Activated CD8-positive, alpha-beta memory T cell treated with anti-CD3 and anti-CD28 coated beads for 24 hours (primary cell): ENCODE results near the gene TAF4B.
"Not testable (repeated sequence)": the region's sequence is repeated elsewhere in the genome, so short reads cannot be mapped to it uniquely, and the experiment has no call there.

Source experiments
- DNase-seq: peaks from one replicate; pipeline ENCODE4 v3.0.0-alpha.2; 2020

Gene TAF4B

GRCh38 chr18:26307161-26307773 is 81.0 kb downstream of the TAF4B start:
- no peak for DNase-seq

DNA sequence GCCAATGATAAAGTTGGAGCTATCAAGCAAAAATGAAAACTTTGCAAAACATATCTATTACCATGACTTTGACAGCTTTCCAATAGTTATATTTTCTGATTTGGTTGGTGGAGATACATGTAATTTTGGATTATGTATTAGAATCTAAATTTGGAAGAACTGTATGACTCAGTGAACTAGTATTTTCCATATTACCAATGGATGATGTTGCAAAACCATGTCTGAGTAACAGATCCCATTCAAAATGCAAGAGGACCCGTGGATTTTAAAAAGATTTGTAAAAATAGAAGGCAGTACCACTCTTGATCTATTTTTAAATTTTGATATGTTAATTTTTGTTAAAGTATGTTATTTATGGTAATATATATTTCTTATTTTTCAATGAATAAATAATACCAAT is 83.0 kb downstream of the TAF4B start:
- DNase-seq, result no peak

GRCh38 chr18:26312199-26312598 is 86.0 kb downstream of the TAF4B start:
- no peak for DNase-seq

DNA sequence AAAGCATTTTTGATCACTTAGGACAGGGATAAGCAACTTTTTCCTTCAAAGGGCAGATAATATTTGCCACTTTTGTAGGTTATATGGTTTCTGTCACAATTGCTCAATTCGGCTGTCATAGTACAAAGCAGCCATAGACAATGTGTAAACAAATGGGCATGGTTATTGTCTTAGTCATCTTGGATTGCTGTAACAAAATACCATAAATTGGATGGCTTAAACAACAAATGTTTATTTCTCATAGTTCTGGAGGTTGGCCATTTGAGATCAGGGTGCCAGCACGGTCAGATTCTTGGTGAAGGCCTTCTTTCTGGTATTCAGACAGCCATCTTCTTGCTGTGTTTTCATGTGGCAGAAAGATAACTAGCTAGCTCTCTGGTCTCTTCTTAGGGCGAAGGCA is 91.2 kb downstream of the TAF4B start:
- DNase-seq, result no peak

DNA sequence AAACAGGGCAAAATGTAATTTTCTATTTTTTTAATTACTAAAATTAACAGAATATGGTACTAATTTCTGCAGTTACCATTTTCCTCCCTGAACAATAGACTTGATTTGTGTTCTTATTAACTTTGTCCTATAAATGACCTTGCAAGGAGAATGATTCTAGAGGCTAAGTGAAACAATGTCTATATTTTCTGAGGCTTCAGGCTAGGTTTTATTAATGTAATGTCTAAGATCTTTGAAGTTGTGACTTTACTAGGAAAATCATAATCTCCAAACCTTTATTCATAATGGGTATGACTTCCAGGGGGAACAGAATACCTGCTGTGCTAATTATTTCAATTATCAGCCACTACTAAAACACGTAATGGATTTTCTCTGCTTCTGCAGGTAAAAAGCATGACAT is 94.4 kb downstream of the TAF4B start:
- no peak for DNase-seq

GRCh38 chr18:26322890-26323653 is 96.8 kb downstream of the TAF4B start:
- no peak for DNase-seq

GRCh38 chr18:26325771-26326170 is 99.5 kb downstream of the TAF4B start:
- no peak for DNase-seq

DNA sequence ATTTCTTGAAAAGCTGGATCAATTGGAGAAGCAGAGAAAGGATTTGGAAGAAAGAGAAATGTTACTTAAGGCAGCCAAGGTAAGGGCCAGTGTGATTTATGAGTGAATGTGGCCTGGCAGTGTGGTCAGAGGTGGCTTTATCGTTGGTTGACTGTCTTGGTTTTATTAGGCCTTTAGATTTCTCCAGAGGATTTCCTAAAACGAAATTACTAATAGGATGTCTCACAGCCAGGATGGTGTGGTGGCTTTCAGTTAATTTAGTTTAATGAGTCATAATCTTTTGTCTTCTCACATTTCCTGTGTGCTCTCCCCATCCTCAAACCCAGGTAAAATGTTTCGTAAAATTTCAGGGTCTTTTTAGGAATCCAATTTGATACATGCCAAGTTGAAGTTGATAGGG is 100.8 kb downstream of the TAF4B start:
- no peak for DNase-seq

DNA sequence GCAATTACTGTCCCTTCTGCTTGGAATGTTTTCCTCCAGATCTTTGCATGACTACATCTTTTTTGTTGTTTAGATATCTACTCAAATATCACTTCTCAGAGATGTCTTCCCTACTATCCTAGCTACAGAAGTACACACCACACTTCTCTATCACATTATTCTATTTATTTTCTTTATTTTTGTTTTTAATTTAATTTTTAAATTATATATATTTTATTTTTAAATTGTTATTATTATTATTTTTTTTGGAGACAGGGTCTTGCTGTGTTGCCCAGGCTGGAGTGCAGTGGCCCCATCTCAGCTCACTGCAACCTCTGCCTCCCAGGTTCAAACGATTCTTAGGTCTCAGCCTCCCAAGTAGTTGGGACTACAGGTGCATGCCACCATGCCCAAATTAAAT is 106.7 kb downstream of the TAF4B start:
- no peak for DNase-seq

DNA sequence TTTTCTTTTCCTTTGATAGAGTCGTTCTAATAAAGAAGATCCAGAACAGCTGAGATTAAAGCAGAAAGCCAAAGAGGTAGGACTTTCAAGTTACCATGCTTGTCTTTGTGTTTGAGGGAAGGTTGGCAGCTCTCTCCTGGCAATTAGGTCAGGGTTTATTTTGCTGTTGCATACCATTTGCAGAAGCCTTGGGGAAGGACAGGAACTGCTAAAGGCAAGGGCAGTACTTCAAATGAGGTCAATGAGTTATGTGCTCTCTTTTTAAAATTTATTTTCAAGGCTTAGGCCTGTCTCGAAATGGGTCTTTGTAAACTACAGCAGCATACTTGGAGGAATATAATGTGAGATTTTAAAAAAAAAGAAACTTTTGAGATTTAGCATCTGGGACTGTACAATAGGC is 108.9 kb downstream of the TAF4B start:
- no peak for DNase-seq

GRCh38 chr18:26335571-26336487 is 109.6 kb downstream of the TAF4B start:
- DNase-seq, result no peak

- DNase-seq, result no peak
Observed at GRCh38 chr18:26336572-26336971, 110.3 kb downstream of the TAF4B start.

GRCh38 chr18:26342646-26343045 is 116.4 kb downstream of the TAF4B start:
- no peak for DNase-seq

DNA sequence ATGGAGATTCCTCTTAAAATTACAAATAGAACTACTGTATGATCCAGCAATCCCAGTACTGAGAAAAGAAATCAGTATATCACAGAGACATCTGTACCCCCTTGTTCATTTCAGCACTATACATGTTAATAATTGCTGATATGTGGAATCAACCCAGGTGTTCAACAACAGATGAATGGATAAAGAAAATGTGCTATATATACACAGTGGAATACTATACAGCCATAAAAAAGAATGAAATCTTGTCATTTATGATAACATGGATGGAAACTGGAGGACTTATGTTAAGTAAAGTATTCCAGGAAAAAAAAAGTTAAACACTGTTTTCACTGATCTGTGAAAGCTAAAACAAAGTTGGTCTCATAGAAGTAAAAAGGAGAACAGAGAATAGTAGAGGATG is 124.7 kb downstream of the TAF4B start:
- no peak for DNase-seq

DNA sequence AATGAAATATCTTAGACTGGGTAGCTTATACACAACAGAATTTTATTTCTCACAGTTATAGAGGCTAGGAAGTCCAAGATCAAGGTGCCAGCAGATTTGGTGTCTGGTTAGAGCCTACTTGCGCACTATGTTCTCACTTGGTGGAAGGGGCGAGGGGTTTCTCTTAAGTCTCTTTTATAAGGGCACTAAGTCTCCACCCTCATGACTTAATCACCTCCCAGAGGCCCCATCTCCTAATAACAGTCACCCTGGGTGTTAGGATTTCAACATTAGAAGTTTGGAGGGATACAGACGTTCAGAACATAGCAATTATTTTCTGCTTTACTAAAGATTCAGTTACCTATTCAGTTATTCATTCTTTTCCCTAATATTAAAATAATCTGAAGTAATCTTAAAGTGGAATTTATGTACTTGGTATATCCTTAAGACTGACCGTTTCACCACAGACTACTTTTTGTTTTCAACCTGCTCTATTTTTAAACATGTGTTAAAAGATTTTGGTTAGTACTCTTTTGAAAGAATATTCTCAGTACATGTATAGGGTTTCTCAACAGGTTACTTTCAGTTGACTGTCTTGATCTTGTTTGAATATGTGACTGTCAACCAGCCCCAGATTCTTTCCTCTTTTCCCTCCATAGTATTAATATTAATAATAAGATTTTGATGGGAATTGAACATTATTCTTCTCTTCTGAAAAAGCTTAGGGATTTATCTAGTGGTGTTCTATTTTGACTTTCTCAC is 130.0 kb downstream of the TAF4B start:
- DNase-seq, result no peak

DNA sequence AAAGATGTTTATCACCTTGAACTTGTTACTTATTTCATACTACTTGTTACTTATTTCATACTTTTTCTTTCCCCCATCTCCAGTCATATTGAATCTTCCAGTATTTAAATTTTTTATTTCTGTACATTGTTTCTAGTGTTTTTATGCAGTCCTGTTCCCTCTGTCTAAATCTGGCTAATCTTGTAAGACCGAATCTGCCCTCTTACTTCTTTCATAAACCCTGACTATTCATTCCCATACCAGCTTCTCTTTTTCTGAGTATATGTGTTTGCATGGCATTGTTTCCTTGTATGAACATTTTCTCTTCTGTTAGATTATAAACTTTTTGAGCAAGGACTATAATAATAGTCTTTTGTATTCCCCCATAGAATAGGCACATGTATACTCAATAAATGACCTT is 131.7 kb downstream of the TAF4B start:
- DNase-seq, result no peak

DNA sequence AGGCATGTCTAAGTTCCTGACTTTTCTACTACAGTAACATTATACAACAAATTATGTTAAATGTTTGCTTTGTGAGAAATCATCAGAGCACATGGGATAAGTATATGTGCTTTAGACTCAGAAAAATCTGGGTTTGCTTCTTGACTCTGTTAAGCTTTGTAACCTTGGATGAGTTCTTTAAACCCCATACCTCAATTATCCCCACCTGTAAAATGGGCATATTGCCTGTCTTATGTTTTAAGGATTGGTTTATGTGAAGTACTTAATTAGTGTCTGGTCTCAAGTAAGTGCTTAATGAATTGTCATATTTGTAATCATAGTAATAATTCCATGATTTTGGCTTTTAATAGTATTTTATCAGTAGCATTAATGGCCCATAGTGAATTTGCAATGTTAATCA is 135.8 kb downstream of the TAF4B start:
- no peak for DNase-seq

DNA sequence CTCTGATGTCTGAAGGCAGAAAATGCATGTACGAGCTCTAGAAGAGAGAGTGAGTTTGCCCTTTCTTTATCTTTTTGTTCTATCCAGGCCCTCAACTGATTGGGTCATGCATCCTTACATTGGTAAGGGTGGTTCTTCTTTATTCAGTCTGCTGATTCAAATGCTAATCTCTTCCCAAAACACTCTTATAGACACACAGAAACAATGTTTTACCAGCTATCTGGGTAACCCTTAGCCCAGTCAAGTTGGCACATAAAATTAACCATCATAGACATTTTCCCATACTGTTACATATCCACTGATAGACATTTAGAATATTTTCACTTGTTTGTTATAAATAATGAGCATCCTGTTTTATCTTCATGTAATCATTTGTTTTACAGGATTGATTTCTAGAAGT is 141.2 kb downstream of the TAF4B start:
- DNase-seq, result no peak

GRCh38 chr18:26370037-26370436 is 143.8 kb downstream of the TAF4B start:
- DNase-seq, result no peak

DNA sequence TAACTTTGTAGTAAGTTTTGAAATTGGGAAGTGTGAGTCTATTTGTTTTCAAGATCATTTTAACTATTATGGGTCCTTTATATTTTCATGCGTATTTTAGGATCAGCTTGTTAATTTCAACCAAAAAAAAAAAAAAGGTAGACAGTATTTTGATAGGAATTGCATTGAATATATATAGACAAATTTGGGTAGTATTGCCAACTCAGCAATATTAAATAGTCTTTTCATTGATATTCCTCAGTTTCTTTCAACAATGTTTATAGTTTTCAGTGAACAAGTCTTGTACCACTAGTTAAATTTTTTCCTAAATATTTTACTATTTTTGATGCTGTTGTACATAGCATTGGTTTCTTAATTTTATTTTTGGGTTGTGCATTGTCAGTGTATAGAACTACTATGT is 149.9 kb downstream of the TAF4B start:
- no peak for DNase-seq

- no peak for DNase-seq
Observed at GRCh38 chr18:26378701-26379100, 152.5 kb downstream of the TAF4B start.

DNA sequence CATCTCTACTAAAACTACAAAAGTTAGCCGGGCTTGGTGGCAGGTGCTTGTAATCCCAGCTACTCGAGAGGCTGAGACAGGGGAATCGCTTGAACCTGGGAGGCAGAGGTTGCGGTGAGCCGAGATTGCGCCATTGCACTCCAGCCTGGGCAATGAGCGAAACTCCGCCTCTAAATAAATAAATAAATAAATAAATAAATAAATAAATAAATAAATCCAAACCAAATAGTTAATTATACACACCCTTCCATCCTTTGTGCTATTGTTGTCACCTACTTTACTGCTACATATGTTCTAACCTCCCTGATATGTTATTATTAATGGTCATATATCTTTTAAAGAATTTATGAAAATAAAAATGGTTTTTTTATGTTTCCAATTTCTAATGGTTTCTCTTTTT is 155.3 kb downstream of the TAF4B start:
- DNase-seq, result not testable (repeated sequence)
